Astrocyte of the spinal cord (primary cell): ENCODE data around the gene TXN.
A peak's percentile ranks its signal among the peaks of the same experiment; 100 is the strongest.

ENCODE experiments used
- DNase-seq: peaks from one replicate; pipeline ENCODE4 v3.0.0; 2011; ENCODE audit warnings: low read depth, low spot score
- H3K4me3 ChIP-seq: 2 replicates; pipeline ENCODE4 v1.5.1; 2011; ENCODE audit warnings: low read depth, mild to moderate bottlenecking, low read length, moderate library complexity
- in situ Hi-C: cut with HindIII; loops from 2 replicates; pipeline ENCODE4 v1.10.0; 2017; ENCODE audit warnings: low sequenced_read_pairs
- TF ChIP-seq, protein P1 (sequence below): IDR thresholded peaks from 2 replicates; pipeline ENCODE4 v1.5.1; 2012; ENCODE audit warnings: low read depth, mild to moderate bottlenecking, low read length, inconsistent platforms

Gene TXN

GRCh38 chr9:110256380-110257096 lies at the start of gene TXN:
Gene TXN (minus strand): TSS chr9:110256507. CDS start chr9:110256435, 72 bp downstream.
- TF ChIP-seq, protein P1, sequence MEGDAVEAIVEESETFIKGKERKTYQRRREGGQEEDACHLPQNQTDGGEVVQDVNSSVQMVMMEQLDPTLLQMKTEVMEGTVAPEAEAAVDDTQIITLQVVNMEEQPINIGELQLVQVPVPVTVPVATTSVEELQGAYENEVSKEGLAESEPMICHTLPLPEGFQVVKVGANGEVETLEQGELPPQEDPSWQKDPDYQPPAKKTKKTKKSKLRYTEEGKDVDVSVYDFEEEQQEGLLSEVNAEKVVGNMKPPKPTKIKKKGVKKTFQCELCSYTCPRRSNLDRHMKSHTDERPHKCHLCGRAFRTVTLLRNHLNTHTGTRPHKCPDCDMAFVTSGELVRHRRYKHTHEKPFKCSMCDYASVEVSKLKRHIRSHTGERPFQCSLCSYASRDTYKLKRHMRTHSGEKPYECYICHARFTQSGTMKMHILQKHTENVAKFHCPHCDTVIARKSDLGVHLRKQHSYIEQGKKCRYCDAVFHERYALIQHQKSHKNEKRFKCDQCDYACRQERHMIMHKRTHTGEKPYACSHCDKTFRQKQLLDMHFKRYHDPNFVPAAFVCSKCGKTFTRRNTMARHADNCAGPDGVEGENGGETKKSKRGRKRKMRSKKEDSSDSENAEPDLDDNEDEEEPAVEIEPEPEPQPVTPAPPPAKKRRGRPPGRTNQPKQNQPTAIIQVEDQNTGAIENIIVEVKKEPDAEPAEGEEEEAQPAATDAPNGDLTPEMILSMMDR: no peak
- in situ Hi-C loops: no loop called here
- peak; percentile 92 for DNase-seq
- H3K4me3 ChIP-seq: peak within 1 kb of the TSS; percentile 90

DNA sequence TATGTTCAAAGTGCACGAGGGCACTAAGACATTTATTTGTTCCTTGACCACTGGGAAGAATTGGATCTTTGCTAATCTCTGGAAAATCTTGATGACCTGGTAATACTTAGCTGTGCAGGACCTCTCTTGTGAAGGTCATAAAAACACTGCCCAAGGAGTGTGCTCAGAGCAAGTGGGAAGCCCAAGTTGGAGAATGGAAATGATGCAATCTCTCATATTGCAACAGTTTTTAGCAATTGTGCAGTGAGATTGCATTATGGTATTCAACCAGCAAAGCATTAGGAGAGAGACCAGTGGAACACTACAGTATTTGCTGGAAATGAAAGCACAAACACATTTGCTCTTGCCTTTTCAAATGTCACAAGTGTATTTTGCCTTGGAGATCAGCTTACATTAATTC lies 46.8 kb upstream of the TXN start:
- DNase-seq: no peak
- TF ChIP-seq, protein P1: no peak
- in situ Hi-C loops: no loop called here

GRCh38 chr9:110298043-110298605 lies 41.8 kb upstream of the TXN start:
- no peak for DNase-seq
- in situ Hi-C loops: no loop called here
- TF ChIP-seq, protein P1: no peak
- H3K4me3 ChIP-seq: no peak overlapping the region

More for the DNA sequence above, 46.8 kb upstream of the TXN start:
- no peak overlapping the region for H3K4me3 ChIP-seq

DNA sequence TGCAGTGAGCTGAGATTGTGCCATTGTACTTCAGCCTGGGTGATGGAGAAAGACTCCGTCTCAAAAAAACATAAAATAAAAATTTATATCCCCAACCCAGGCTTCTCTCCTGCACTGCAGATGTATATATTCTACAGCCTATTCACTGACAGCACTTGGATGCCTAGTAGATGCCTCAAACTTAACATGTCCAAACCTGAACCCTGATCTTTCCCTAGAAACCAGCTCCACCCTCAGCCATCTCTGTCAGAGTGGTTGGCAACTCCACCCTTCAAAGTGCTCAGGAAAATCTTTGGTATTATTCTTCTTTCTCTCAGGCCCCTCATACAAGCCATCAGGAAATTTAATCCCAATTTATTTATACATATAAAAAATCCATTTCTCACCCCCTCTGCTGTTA lies 36.9 kb upstream of the TXN start:
- TF ChIP-seq, protein P1: no peak
- DNase-seq: no peak
- no peak overlapping the region for H3K4me3 ChIP-seq
- in situ Hi-C loops: no loop called here

- TF ChIP-seq, protein P1: no peak
- DNase-seq: no peak
- in situ Hi-C loops: no loop called here
- no peak overlapping the region for H3K4me3 ChIP-seq
Measured at GRCh38 chr9:110291921-110292557, 35.7 kb upstream of the TXN start.

DNA sequence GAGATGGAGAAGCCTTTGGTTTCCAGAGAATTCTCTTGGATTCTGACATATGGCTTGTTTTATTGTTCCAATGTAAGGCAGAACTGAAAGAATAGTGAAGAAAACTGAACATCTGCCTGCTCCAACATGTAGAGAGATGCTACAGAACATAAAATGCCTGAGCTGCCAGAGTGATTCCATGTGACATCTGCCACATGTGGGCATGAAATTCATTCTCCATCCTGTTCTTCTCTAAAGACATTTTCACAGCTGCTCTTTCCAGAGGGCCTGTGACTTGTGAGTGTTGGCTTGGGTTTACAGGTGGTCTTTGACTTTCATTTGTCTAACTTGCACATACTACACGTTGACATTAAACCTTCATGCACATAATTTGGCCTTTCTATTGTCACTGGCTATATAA lies 33.7 kb upstream of the TXN start:
- in situ Hi-C loops: no loop called here
- DNase-seq: no peak
- no peak overlapping the region for H3K4me3 ChIP-seq
- TF ChIP-seq, protein P1: no peak
